IPS-NIHi7 (cell line): ENCODE results near the gene VANGL1.

Experiments
- DNase-seq: peaks from one replicate; pipeline ENCODE4 v3.0.0; 2012; ENCODE audit warnings: mixed read lengths; ENCODE audit errors: extremely low spot score

Gene VANGL1

GRCh38 chr1:115705085-115705951, 63.5 kb downstream of the VANGL1 start:
- no peak for DNase-seq

GRCh38 chr1:115705963-115706362, 64.2 kb downstream of the VANGL1 start:
- DNase-seq = no peak

GRCh38 chr1:115706587-115707425, 65.0 kb downstream of the VANGL1 start:
- peak; percentile 68 for DNase-seq

- no peak for DNase-seq
Observed at GRCh38 chr1:115710859-115711624, 69.3 kb downstream of the VANGL1 start.

GRCh38 chr1:115712911-115713609, 71.3 kb downstream of the VANGL1 start:
- DNase-seq = peak; percentile 51

DNA sequence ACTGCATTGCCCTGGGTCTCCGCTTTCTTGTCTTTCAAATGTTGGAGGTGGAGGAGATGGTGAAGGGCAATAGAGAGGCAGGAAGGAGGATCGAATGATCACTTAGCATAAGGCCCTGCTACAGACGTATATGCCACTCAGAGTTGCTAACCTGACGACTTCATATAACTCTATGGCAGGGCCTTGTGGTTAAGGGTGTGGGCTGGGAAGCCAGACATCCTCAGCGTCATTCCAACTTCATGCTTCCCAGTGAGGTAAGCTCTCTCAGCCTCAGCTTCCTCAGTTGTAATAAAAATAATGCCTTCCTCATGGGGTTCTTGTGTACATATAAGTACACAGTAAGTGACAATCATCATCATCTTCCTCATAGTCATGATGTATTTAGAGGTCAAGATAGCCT, 72.1 kb downstream of the VANGL1 start:
- no peak for DNase-seq

DNA sequence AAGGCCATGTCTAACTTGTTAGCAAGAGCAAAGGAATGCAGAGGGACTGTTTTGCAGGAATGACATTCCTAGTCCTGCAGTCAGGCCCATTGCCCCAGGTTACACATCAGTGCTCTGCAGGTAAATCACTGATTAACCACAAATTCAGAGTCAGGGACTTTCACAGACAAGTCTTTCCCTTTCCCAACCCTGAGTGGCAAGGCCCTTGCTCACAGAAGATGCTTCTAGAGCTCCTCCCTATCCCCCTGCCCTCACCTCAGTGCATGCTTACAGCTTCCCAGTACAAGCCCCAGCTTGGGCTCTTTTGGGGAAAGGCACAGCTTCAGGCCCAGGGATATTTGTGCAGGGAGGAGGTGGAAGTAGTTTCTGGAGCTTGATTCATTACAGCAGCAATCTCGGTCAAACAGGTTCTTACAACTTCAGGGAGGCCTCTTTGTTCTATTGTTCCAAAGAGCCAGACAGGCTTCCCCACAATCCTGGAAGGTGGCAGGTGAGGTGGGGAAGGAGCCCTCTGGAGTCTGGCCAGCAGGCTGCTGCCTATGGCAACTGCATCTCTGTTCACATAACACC, 72.9 kb downstream of the VANGL1 start:
- DNase-seq = no peak

DNA sequence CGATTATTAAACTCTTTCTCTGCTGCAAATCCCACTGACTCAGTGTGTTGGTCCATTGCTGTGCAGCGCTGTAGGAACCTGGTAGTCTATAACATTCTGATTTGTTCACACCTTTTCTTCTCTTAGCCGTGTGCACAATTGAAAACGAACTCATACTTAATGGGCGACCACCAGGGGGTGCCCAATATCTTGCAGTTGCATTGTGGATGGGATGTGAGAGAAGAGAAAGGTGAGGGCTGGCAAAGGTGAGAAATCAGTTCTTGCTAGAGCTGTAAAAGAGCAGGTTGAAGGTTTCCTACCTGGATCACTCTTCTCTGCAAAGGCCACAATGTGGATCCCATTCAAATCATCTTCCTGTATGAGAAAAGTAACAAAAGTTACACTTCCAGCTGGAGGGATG, 75.8 kb downstream of the VANGL1 start:
- peak; percentile 54 for DNase-seq

DNA sequence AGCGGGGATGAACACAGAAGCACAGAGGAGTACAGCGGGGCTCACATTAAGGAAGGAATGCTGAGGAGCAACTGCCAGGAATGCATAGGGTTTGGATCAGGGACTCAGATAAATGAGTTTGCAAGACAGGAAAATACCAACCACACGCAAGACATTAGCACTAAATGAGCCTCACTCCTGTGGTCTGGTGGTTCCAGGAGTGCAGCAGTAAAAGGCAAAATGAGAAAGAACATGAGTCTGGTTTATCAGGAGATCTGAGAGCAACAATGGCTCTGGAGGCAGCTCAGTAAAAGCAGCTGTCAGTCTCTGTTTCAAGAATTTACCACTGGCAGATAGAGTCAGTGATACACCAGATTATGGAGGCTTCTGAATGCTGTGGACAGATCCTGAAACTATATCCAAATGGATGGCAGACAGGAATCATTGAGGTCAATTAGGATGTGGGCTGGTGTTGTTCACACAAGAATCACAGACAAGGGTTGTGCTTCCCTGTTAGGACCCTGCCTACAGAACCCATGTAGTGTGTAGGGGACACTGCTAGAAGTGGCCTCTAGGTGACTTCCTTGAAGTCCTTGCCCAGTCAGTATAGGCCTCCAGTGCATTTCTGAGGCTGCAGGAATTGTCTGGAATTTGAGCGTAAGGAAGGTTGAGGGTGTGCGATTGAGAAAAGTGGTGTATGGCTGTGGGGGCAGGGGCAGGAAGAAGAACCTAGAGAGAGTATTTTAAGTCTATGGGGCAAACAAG, 76.4 kb downstream of the VANGL1 start:
- no peak for DNase-seq

DNA sequence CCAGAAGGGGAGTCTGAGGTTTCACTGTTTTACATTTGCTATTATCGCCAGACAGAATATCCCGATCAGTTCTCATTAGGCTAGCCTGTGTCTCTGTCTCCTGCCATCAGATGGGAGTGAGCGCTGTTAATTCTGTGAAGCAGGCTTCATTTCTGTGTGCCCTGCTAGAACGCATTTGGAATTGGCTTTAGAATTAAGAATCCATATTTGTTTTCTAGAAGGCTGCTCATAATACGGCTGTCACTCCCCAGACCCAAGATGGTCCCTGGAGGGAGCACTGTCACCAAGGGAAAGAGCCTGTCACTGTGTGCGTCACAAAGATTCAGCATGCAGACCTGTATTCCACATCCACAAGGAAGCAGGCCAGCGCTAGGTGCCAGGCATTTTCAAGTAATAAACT, 77.5 kb downstream of the VANGL1 start:
- no peak for DNase-seq

GRCh38 chr1:115722221-115722620, 80.5 kb downstream of the VANGL1 start:
- no peak for DNase-seq

DNA sequence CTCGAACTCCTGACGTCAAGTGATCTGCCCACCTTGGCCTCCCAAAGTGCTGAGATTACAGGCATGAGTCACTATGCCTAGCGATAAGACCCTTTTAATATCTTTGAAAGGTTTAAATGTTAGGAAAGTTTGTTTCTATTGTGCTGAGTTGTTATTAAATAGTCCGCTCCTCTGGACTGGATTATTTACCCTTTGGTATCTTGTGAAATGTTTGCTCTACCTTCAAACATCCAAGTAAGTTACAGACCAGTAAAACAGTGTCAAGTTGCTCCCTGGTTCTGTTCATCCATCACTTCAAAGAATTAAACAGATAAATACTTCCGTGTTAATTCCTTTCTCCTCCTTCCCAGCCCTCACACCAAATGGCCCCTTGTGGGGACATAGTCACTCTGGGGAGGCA, 82.0 kb downstream of the VANGL1 start:
- no peak for DNase-seq

DNA sequence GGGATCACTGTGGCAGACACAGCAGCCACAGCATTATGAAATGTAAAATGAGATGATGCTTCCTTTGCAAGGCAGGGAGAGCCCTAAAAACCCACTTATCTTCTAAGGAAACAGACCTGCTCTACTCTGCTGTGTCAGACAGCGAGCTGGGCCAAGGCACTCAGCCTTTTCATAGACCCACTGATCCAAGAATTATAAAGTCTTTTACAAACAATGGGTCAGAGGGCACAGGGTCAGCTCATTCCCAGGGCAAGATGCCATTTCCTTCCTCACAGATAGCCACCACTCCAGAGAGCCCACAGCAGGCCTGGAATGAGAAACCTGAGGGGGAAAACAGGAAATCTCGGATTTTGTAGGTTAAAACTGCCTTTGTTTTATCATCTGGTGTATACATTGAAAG, 83.8 kb downstream of the VANGL1 start:
- DNase-seq = no peak

DNA sequence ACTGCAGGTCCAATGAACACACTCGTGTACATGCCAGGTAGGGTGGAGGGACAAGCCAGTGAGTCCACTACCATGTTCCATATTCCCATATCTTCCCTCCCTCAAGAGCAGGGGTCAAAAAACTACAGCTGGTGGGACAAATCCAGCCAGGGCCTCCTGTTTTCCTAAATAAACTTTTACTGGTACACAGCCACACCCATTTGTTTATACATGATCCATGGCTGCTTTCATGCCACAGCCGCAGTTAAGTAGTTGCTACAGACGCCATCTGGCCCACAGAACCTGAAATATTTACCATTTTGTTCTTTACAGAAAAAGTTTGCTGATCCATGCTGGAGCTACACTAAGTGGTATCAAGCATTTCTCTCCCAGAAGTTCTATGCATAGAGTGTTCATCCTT, 84.4 kb downstream of the VANGL1 start:
- DNase-seq = no peak

DNA sequence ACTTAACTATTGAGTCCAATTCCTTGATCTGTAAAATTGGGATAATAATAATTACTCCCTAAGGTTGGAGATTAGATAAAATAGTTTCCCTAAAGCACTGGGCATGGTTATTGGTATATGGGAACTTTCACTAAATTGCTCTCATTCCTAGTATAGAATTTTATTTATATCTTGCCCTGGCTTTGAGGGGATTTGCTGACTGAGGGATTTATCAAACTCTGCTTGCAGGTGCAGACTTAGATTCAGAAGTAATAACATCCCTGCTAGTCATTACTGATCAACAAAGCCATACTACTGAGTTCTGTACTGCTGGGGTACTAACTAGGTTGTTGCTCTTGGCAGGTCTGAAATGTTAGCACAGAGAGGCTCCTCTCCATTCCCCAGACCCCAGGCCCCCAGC, 84.8 kb downstream of the VANGL1 start:
- no peak for DNase-seq

- peak; percentile 39 for DNase-seq
Observed at GRCh38 chr1:115727706-115728249, 86.0 kb downstream of the VANGL1 start.

DNA sequence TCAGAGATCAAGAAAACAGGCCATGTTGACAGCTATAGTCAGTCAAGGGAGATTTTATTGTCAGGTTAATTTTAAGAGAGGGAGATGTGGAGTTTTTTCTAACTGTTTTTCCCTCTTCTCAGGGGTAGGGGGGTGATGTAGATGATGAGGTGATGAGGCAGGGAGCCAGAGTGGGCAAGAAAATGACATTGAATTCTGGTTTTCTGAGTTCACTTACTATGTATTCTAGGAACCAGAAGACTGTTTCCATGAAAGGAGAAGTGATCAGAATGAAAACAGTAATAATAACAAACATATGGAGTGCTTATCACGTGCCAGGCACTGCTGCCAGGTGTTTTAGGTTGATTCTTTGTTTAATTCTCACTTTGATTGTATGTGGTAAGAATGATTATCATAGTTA, 86.6 kb downstream of the VANGL1 start:
- no peak for DNase-seq

DNA sequence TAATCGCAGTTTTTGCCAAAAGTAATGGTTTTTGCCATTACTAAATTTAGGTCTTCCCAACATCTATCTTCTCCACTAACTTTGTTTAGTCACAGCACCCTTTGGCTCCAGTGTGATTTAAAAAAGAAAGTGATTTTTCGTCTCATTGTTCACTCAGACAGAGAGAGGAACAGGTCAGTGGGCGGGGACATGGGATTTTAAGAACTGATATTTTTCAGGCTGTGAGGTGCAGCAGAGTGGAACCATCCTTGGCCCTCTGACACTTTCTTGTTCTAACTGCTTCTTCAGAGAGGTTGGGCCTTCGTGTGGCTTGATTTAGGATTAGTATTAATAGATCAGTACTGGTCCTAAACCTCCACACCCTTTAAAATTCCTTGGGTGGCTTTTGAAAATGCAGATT, 88.0 kb downstream of the VANGL1 start:
- no peak for DNase-seq

DNA sequence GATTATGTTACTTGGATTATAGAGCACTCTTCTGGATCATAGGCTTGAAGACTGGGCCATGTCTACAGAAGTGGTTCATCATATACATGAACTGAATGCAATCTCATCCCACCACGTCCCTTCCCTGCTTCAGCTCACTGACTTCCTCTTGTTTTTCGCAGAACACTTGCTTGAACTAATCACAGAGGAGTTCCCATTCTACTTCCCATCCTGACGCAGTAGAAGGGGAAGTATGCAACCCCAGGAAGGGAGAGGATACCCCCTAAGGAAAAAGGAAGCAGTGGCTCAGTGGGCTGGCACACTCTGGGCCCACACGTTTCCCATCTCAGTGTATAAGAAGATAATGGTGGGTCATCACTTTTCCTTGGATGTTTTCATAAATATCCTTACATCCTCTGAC, 90.5 kb downstream of the VANGL1 start:
- DNase-seq = no peak

DNA sequence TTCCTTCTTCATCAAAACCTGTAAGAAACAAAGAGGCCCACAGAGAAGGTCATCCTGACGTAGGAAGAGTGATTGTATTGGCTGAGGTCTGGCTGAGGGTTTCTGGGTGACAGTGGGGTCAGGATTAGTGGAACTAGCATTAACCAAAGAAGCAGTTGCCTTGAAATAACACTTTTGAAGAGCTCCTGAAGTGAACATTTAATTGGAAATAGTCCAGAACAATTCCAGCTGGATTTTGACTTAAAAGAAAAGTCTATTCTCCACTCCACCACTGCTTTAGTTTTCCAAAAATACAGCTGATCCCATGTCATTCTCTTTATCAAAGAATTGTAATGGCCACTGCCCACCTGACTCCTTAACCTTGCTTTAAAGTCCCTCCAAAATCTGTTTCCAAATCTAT, 99.0 kb downstream of the VANGL1 start:
- no peak for DNase-seq
